H9 (cell line): Measurements from ENCODE around the gene ZBTB44. TPM values are rescaled to one million over a fixed set of nuclear protein-coding genes. Genes with fewer than 3 reads are reported as not detected.

Source experiments
- DNase-seq: peaks from one replicate; pipeline ENCODE4 v3.0.0-alpha.2; 2017
- H2AFZ ChIP-seq: one replicate; pipeline ENCODE4 v1.6.1; 2013; ENCODE audit warnings: mild to moderate bottlenecking, low read length, control low read depth, moderate library complexity
- H2AK5ac ChIP-seq: 2 replicates; pipeline ENCODE4 v1.6.1; 2013; ENCODE audit warnings: low read length, control low read depth, mixed read lengths; ENCODE audit not compliant: insufficient read length
- H2BK120ac ChIP-seq: one replicate; pipeline ENCODE4 v1.6.1; 2013; ENCODE audit warnings: low read depth, mild to moderate bottlenecking, low read length, control low read depth, inconsistent platforms; ENCODE audit not compliant: poor library complexity, severe bottlenecking
- H2BK12ac ChIP-seq: 2 replicates; pipeline ENCODE4 v1.6.1; 2013; ENCODE audit warnings: low read length, control low read depth, mixed read lengths, low read depth; ENCODE audit not compliant: insufficient read length
- H2BK15ac ChIP-seq: 2 replicates; pipeline ENCODE4 v1.6.1; 2013; ENCODE audit warnings: low read depth, low read length, control low read depth
- H2BK20ac ChIP-seq: one replicate; pipeline ENCODE4 v1.6.1; 2013; ENCODE audit warnings: low read depth, mild to moderate bottlenecking, low read length, control low read depth, inconsistent platforms; ENCODE audit not compliant: poor library complexity, severe bottlenecking
- H2BK5ac ChIP-seq: 2 replicates; pipeline ENCODE4 v1.6.1; 2013; ENCODE audit warnings: low read length, control low read depth, mixed read lengths; ENCODE audit not compliant: insufficient read length
- H3K14ac ChIP-seq: 2 replicates; pipeline ENCODE4 v1.6.1; 2013; ENCODE audit warnings: low read length, control low read depth; ENCODE audit not compliant: insufficient read depth
- H3K18ac ChIP-seq: 2 replicates; pipeline ENCODE4 v1.6.1; 2013; ENCODE audit warnings: low read depth, mild to moderate bottlenecking, mixed read lengths, low read length, control low read depth; ENCODE audit not compliant: insufficient read length
- H3K23ac ChIP-seq: 2 replicates; pipeline ENCODE4 v1.6.1; 2013; ENCODE audit warnings: low read length, control low read depth, mixed read lengths, low read depth; ENCODE audit not compliant: insufficient read length
- H3K23me2 ChIP-seq: 2 replicates; pipeline ENCODE4 v1.6.1; 2013; ENCODE audit warnings: low read depth, mild to moderate bottlenecking, mixed read lengths, low read length, control low read depth; ENCODE audit not compliant: insufficient read length, poor library complexity, severe bottlenecking
- H3K27ac ChIP-seq: 2 replicates; pipeline ENCODE4 v1.5.1; 2013; ENCODE audit warnings: low read length, control low read depth, mixed read lengths, low read depth; ENCODE audit not compliant: insufficient read length
- H3K27me3 ChIP-seq: 2 replicates; pipeline ENCODE4 v1.6.1; 2013; ENCODE audit warnings: low read length, control low read depth, inconsistent platforms; ENCODE audit not compliant: insufficient read depth
- H3K4ac ChIP-seq: 2 replicates; pipeline ENCODE4 v1.6.1; 2013; ENCODE audit warnings: low read depth, mild to moderate bottlenecking, control low read depth, inconsistent platforms, low read length, moderate library complexity
- H3K4me1 ChIP-seq: 2 replicates; pipeline ENCODE4 v1.6.1; 2013; ENCODE audit warnings: low read length, control low read depth, inconsistent platforms; ENCODE audit not compliant: insufficient read depth
- H3K4me2 ChIP-seq: 2 replicates; pipeline ENCODE4 v1.6.1; 2013; ENCODE audit warnings: low read length, control low read depth, mixed read lengths; ENCODE audit not compliant: insufficient read length, insufficient read depth
- H3K56ac ChIP-seq: 2 replicates; pipeline ENCODE4 v1.6.1; 2013; ENCODE audit warnings: low read depth, mild to moderate bottlenecking, mixed read lengths, low read length, control low read depth; ENCODE audit not compliant: insufficient read length
- H3K79me1 ChIP-seq: 2 replicates; pipeline ENCODE4 v1.6.1; 2013; ENCODE audit warnings: low read depth, mild to moderate bottlenecking, moderate library complexity, low read length, control low read depth, inconsistent platforms; ENCODE audit not compliant: insufficient read depth, poor library complexity, severe bottlenecking
- H3K79me2 ChIP-seq: 2 replicates; pipeline ENCODE4 v1.6.1; 2013; ENCODE audit warnings: low read length, control low read depth, inconsistent platforms; ENCODE audit not compliant: insufficient read depth
- H3K9ac ChIP-seq: 2 replicates; pipeline ENCODE4 v1.6.1; 2013; ENCODE audit warnings: low read length, control low read depth, mixed read lengths; ENCODE audit not compliant: insufficient read length; ENCODE audit errors: extremely low read depth
- H3K9me3 ChIP-seq: one replicate; pipeline ENCODE4 v1.6.1; 2013; ENCODE audit warnings: low read depth, low read length, inconsistent platforms; ENCODE audit not compliant: control insufficient read depth
- H3T11ph ChIP-seq: one replicate; pipeline ENCODE4 v1.6.1; 2013; ENCODE audit warnings: mild to moderate bottlenecking, low read length, control low read depth, inconsistent platforms
- H4K20me1 ChIP-seq: one replicate; pipeline ENCODE4 v1.6.1; 2013; ENCODE audit not compliant: control insufficient read depth, insufficient read length, insufficient read depth
- H4K5ac ChIP-seq: 2 replicates; pipeline ENCODE4 v1.6.1; 2013; ENCODE audit warnings: low read depth, mild to moderate bottlenecking, mixed read lengths, low read length, control low read depth; ENCODE audit not compliant: insufficient read length
- H4K8ac ChIP-seq: replicated peaks from 2 replicates; pipeline ENCODE4 v1.6.1; 2013; ENCODE audit warnings: low read length, control low read depth, mixed read lengths, low read depth; ENCODE audit not compliant: insufficient read length
- H4K91ac ChIP-seq: 2 replicates; pipeline ENCODE4 v1.6.1; 2013; ENCODE audit warnings: low read depth, mild to moderate bottlenecking, moderate library complexity, mixed read lengths, low read length, control low read depth; ENCODE audit not compliant: insufficient read length
- H3K27ac Mint-ChIP-seq, 3 experiments: 2 replicates in 2 of 3; 3 replicates in 1 of 3; pipeline ENCODE4 v1.8.0; 2020 to 2021; ENCODE audit warnings: mixed read lengths in 3 of 3, mild to moderate bottlenecking in 1 of 3, moderate library complexity in 1 of 3
- H3K27me3 Mint-ChIP-seq: 2 replicates; pipeline ENCODE4 v1.8.0; 2021; ENCODE audit warnings: low read depth, mild to moderate bottlenecking, moderate library complexity, mixed read lengths
- H3K36me3 Mint-ChIP-seq, 3 experiments: 2 replicates in 2 of 3; 3 replicates in 1 of 3; pipeline ENCODE4 v1.8.0; 2020 to 2021; ENCODE audit warnings: low read depth in 3 of 3, mixed read lengths in 3 of 3; ENCODE audit not compliant: insufficient read depth in 1 of 3
- H3K4me1 Mint-ChIP-seq, 2 experiments: 2 replicates each; pipeline ENCODE4 v1.8.0; 2020; ENCODE audit warnings: mixed read lengths in 2 of 2
- H3K4me3 Mint-ChIP-seq, 2 experiments: 2 replicates in 1 of 2; 3 replicates in 1 of 2; pipeline ENCODE4 v1.8.0; 2020 to 2021; ENCODE audit warnings: mild to moderate bottlenecking in 2 of 2, mixed read lengths in 2 of 2, moderate library complexity in 1 of 2
- H3K9me3 Mint-ChIP-seq, 2 experiments: 2 replicates in 1 of 2; 3 replicates in 1 of 2; pipeline ENCODE4 v1.8.0; 2020; ENCODE audit warnings: mild to moderate bottlenecking in 2 of 2, mixed read lengths in 2 of 2, moderate library complexity in 1 of 2
- WGBS: extraction: QIAGEN DNeasy Blood & Tissue Kit; methylation state at CpG from one replicate; pipeline ENCODE4 v1.1.7; 2013; ENCODE audit warnings: missing lambda C conversion rate, low lambda C conversion rate, mixed read lengths; ENCODE audit not compliant: insufficient read length; ENCODE audit errors: extremely low coverage; 5-methylcytosine and 5-hydroxymethylcytosine counted together
- total RNA-seq: library from RNA; stranded (reverse); gene quantifications from 2 replicates; pipeline ENCODE4 v1.2.1, GENCODE V29; 2021
- TF ChIP-seq, protein P1 (sequence below): fragments of 200-600 bp; sonication (generic); conservative IDR thresholded peaks from 3 replicates; pipeline ENCODE4 v1.8.0; 2021; ENCODE audit warnings: antibody characterized with exemption, mild to moderate bottlenecking

ZBTB44 gene
- total RNA-seq, 1 experiment from 2014 or later = 67.7 TPM

- H3K36me3 Mint-ChIP-seq = peaks cover 4 to 23% (median 19%) of the 10 kb centered on the region in 3 experiments; a peak in 6 of 7 replicates
Observed at GRCh38 chr11:130325691-130326090, 11.0 kb upstream of the ZBTB44 start.

More at GRCh38 chr11:130325691-130326090, 11.0 kb upstream of the ZBTB44 start:
- no peaks in the 10 kb centered on the region for H3K27me3 Mint-ChIP-seq
- H3K9me3 ChIP-seq = no peaks in the 10 kb centered on the region
- no peaks in the 10 kb centered on the region; the same call in 1 of the 2 replicates for H3K4me1 ChIP-seq
- H2AFZ ChIP-seq = no peak overlapping the region
- no peak overlapping the region for H3K9ac ChIP-seq
- TF ChIP-seq, protein P1, sequence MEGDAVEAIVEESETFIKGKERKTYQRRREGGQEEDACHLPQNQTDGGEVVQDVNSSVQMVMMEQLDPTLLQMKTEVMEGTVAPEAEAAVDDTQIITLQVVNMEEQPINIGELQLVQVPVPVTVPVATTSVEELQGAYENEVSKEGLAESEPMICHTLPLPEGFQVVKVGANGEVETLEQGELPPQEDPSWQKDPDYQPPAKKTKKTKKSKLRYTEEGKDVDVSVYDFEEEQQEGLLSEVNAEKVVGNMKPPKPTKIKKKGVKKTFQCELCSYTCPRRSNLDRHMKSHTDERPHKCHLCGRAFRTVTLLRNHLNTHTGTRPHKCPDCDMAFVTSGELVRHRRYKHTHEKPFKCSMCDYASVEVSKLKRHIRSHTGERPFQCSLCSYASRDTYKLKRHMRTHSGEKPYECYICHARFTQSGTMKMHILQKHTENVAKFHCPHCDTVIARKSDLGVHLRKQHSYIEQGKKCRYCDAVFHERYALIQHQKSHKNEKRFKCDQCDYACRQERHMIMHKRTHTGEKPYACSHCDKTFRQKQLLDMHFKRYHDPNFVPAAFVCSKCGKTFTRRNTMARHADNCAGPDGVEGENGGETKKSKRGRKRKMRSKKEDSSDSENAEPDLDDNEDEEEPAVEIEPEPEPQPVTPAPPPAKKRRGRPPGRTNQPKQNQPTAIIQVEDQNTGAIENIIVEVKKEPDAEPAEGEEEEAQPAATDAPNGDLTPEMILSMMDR = no peak
- H3K4me1 Mint-ChIP-seq = peaks cover 8 to 11% of the 10 kb centered on the region in 2 experiments
- no peak overlapping the region for H2BK20ac ChIP-seq
- no peak overlapping the region for H2BK15ac ChIP-seq
- H3K14ac ChIP-seq = no peak overlapping the region
- no peak overlapping the region for H2BK120ac ChIP-seq
- H3T11ph ChIP-seq = no peak overlapping the region
- no peak overlapping the region for H3K56ac ChIP-seq
- H4K20me1 ChIP-seq = no peaks in the 10 kb centered on the region
- H2AK5ac ChIP-seq = no peak overlapping the region
- WGBS = no CpG with 5 or more reads among the region's 3 CpGs
- H2BK12ac ChIP-seq = no peak overlapping the region
- H3K4me3 Mint-ChIP-seq = no peak overlapping the region
- H3K9me3 Mint-ChIP-seq = peaks cover 10 to 22% of the 10 kb centered on the region in 2 experiments
- H2BK5ac ChIP-seq = no peak overlapping the region
- no peaks in the 10 kb centered on the region for H3K27me3 ChIP-seq
- no peak for DNase-seq
- H3K27ac Mint-ChIP-seq = no peak overlapping the region
- no peak overlapping the region for H4K5ac ChIP-seq
- H3K27ac ChIP-seq = no peak overlapping the region
- no peak overlapping the region for H3K4ac ChIP-seq
- H4K8ac ChIP-seq = no peak overlapping the region
- H3K18ac ChIP-seq = no peak overlapping the region
- no peaks in the 10 kb centered on the region for H3K79me2 ChIP-seq
- H4K91ac ChIP-seq = no peak overlapping the region
- no peak overlapping the region for H3K4me2 ChIP-seq
- no peaks in the 10 kb centered on the region for H3K79me1 ChIP-seq
- no peak overlapping the region for H3K23ac ChIP-seq
- no peaks in the 10 kb centered on the region for H3K23me2 ChIP-seq
